NOMO-1 treated with dmso at 0.1 percent for 144 hours (cell line): ENCODE results near the gene ARID3A.

Source experiments
- DNase-seq: peaks from one replicate; lab custom pipeline; 2025; ENCODE audit not compliant: unreplicated experiment; lab: John Stamatoyannopoulos, UW

Gene ARID3A

GRCh38 chr19:960601-960938 lies 34.7 kb downstream of the ARID3A start:
- DNase-seq: no peak

DNA sequence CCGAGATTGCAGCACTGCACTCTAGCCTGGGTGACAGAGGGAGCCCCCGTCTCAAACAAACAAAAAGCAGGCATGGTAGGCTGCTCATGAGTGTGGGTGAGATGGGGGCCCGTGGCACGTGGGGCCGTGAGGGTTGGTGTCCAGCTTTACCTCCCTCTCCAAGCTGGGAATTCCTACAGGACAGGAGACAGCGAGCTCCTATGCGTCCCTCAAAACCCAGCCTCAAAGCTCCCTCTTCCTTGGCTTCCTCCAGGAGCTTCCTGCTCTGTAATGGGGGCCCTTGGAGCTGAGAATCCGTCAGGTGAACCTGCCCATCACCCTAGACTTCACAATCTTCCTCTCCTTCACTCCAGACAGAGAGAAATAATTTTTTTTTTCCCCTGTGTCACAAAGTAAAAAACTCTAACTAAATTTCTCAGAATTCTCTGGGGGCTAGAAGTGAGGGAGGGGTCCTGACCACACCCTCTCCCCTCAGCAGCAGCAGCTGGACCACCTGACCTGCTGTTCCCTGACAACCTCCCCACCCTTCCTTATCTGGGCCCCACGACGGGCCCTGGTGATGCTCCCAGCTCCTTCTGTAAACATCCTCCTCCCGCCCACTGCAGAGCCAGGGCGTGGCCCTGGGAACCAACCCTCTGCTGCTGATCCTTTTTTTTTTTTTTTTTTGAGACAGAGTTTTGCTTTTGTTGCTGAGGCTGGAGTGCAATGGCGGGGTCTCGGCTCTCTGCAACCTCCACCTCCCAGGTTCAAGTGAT lies 36.2 kb downstream of the ARID3A start:
- no peak for DNase-seq

GRCh38 chr19:962683-963400 lies 37.0 kb downstream of the ARID3A start:
- DNase-seq: no peak

- no peak for DNase-seq
Measured at GRCh38 chr19:963486-963951, 37.7 kb downstream of the ARID3A start.

DNA sequence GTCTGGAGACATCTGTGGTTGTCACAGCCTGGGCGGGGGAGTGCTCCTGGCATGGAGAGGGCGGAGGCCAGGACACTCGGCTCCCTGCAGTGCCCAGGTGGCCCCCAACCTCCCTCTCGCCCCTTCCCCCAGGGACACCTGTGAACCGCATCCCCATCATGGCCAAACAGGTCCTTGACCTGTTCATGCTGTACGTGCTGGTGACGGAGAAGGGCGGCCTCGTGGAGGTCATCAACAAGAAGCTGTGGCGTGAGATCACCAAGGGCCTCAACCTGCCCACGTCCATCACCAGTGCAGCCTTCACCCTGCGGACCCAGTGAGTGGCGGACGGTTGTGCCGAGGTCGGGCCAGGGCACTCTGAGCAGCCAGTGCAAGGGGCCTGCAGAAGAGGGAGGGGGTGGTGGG lies 38.3 kb downstream of the ARID3A start:
- DNase-seq: no peak

DNA sequence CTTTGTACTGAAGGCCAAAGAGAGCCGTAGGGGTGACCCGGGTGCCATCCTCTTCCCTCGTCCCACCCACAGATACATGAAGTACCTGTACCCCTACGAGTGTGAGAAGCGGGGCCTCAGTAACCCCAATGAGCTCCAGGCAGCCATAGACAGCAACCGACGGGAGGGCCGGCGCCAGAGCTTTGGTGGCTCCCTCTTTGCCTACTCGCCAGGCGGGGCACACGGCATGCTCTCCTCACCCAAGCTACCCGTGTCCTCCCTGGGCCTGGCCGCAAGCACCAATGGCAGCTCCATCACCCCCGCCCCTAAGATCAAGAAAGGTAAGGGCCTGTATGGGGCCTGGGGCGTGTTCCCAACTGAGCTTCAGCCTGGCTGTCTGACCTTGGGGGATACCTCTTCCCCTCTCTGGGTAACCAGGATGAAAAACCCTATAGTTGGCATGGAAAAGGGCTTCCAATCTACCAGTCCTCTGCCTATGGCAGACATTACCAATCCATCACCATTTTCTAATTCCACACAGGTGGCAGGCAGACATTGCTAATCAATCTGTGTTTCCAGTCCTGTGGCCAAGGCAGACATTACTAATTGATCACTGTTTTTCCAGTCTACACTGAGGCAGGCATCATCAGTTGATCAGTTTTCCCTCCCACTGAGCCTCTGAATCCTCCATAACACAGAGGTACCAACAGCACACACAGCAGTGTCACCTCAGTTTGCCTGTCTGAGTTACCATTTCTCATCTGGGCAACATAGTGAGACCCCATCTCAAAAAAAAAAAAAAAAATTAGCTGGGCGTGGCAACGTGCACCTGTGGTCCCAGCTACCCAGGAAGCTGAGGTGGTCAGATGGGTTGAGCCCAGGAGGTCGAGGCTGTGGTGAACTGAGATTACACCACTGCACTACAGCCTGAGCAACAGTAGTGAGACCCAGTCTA lies 39.2 kb downstream of the ARID3A start:
- DNase-seq: no peak

GRCh38 chr19:966485-967088 lies 40.8 kb downstream of the ARID3A start:
- DNase-seq: no peak

DNA sequence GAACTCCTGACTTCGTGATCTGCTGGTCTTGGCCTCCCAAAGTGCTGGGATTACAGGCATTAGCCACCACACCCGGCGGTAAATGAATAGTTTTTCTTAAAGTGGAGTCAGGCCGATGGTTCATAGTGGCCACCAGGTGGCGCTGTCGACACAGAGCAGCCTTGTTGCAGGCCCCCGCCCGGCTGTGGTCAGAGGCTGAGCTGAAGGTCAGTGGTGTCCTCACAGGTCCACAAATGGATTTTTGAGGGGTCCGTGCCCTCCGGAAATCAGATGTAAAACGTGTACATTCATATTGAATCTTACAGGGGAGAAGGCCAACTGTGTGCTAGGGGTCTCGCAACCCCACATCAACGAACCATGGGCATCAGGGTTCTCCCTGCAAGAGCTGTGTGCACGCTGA lies 44.9 kb downstream of the ARID3A start:
- DNase-seq: no peak

DNA sequence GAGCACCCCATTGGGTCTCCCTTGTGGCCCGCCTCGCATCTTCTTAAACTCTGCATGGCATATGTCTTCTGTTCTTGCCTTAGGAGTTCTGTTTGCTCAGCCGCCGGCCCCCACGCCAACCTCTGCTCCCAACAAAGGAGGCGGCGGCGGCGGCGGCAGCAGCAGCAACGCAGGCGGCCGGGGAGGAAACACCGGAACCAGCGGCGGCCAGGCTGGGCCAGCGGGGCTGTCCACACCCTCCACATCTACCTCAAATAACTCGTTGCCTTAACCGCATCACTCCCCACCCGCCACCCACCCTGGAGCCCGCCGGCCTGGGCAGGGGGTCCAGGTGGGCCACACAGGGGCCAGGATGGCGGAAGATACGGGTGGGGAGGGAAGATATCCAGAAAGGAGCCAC lies 46.0 kb downstream of the ARID3A start:
- DNase-seq: no peak

- no peak for DNase-seq
Measured at GRCh38 chr19:972281-972680, 46.4 kb downstream of the ARID3A start.

GRCh38 chr19:973726-974563 lies 48.1 kb downstream of the ARID3A start:
- DNase-seq: no peak

GRCh38 chr19:974564-975257 lies 48.9 kb downstream of the ARID3A start:
- DNase-seq: no peak

DNA sequence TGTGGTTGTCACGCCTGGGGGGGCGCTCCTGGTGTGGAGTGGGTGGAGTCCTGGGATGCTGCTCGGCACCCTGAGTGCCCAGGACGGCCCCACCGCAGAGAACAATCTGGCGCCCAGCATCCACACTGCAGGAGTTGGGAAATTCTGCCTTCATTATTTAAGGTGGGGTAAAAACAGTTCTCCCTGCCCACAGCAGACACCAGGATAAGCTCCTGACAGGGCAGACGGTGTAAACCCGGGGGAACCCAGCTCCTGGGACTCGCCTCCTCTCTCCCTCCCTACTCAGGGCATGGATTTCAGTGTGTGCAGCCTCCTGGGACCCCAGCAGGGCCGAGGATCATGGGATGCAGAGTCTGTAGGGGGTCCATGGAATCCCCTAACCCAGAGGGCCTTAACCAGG lies 50.6 kb downstream of the ARID3A start:
- no peak for DNase-seq

DNA sequence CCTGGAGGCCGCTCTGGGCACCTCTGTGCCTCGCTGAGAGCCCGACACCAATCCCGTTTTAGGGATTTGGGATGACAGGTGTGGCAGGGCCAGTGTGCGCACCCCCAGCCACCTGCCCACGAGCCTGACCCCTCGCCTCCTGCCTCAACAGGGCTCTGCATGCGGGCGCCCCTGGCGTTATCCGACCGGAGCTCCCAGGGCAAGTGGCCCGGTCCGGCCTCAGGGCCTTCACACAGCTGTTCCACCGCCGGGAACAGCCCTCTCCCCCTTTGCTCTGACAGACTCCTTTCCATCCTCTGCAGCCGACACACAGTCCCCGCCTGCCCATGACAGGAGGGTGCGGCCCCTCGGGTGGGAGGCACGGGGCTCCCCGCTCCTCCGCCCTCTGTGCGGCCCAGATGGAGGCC lies 51.2 kb downstream of the ARID3A start:
- DNase-seq: no peak

- no peak for DNase-seq
Measured at GRCh38 chr19:979318-979741, 53.5 kb downstream of the ARID3A start.

- DNase-seq: no peak
Measured at GRCh38 chr19:980133-980998, 54.5 kb downstream of the ARID3A start.

- peak; percentile 42 for DNase-seq
Measured at GRCh38 chr19:982567-983170, 56.8 kb downstream of the ARID3A start.
